HEK293T (cell line): ENCODE data around the gene ARHGEF16.

Experiments used
- BHLHE40 ChIP-seq: fragments of 450-650 bp; IDR thresholded peaks from 2 replicates; pipeline ENCODE4 v1.6.1; 2016; ENCODE audit warnings: mild to moderate bottlenecking, moderate library complexity, borderline replicate concordance
- CTBP1 ChIP-seq: fragments of 450-650 bp; IDR thresholded peaks from 2 replicates; pipeline ENCODE4 v1.6.1; 2016; ENCODE audit warnings: borderline replicate concordance
- ELF4 ChIP-seq: fragments of 450-650 bp; IDR thresholded peaks from 2 replicates; pipeline ENCODE4 v1.6.1; 2017; ENCODE audit warnings: antibody characterized with exemption
- FOXK2 ChIP-seq: fragments of 450-650 bp; IDR thresholded peaks from 2 replicates; pipeline ENCODE4 v1.6.1; 2016; ENCODE audit warnings: mild to moderate bottlenecking
- FOXM1 ChIP-seq: fragments of 450-650 bp; IDR thresholded peaks from 2 replicates; pipeline ENCODE4 v1.6.1; 2017; ENCODE audit warnings: mild to moderate bottlenecking, borderline replicate concordance
- HDGF ChIP-seq: fragments of 450-650 bp; IDR thresholded peaks from 2 replicates; pipeline ENCODE4 v1.6.1; 2017; ENCODE audit warnings: antibody characterized with exemption, borderline replicate concordance
- L3MBTL2 ChIP-seq: fragments of 450-650 bp; conservative IDR thresholded peaks from 2 replicates; pipeline ENCODE4 v1.6.1; 2016; ENCODE audit warnings: mild to moderate bottlenecking
- TF ChIP-seq, protein P1 (sequence below): fragments of 450-650 bp; IDR thresholded peaks from 2 replicates; pipeline ENCODE4 v1.6.1; 2016

DNA sequence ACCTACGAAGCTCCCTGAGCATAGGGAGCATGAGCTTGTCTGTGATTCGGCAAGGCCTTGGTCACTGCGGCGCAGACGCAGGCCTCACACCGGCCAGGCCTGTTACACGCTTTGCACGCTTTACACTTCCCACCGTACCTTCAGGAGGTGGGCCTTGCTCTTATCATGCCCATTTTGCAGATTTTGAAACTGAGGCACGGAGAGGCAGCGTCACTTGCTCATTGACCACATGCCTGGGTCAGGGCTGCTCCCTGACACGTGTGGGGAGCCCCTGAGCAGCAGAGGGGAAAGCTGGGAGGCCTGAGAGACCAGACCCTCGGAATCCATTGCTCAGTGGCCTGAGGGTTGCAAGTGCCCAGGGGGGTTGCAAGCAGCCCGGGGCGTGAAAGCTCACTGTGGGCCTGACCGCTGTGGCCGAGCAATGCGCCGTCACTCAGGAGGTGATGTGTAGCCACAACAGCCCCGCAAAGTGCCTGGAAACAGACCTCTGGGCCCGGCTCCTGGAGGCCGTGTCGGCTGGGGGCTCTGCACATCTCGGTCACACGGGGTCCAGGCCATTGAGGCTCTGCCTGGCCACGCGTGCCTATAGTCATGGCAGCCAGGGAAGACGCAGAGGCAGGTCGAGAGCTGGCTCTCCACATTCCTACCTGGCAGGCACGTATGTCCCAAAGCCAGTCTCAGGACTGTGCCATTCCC lies 6.9 kb downstream of the ARHGEF16 start:
- TF ChIP-seq BHLHE40 (no peak), FOXM1 (no peak), CTBP1 (no peak), FOXK2 (no peak), HDGF (no peak), ELF4 (no peak), L3MBTL2 (no peak)
- TF ChIP-seq, protein P1, sequence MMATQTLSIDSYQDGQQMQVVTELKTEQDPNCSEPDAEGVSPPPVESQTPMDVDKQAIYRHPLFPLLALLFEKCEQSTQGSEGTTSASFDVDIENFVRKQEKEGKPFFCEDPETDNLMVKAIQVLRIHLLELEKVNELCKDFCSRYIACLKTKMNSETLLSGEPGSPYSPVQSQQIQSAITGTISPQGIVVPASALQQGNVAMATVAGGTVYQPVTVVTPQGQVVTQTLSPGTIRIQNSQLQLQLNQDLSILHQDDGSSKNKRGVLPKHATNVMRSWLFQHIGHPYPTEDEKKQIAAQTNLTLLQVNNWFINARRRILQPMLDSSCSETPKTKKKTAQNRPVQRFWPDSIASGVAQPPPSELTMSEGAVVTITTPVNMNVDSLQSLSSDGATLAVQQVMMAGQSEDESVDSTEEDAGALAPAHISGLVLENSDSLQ = no peak
